HepG2 (cell line): Measurements from ENCODE around the gene SLC6A17.

Experiments
- CTCF ChIP-seq: sonication (generic); formaldehyde crosslinking; IDR thresholded peaks from 2 replicates; pipeline ENCODE4 v1.5.0; 2020; ENCODE audit warnings: mild to moderate bottlenecking, missing genetic modification reagents, moderate library complexity
- ERF ChIP-seq: IDR thresholded peaks from 2 replicates; pipeline ENCODE4 v1.6.1; 2018; ENCODE audit warnings: missing biosample characterization, missing genetic modification reagents
- GABPB1 ChIP-seq: IDR thresholded peaks from 2 replicates; pipeline ENCODE4 v1.6.1; 2016; ENCODE audit warnings: mild to moderate bottlenecking, missing genetic modification reagents, moderate library complexity, missing compliant biosample characterization
- JUN ChIP-seq: sonication (generic); formaldehyde crosslinking; IDR thresholded peaks from 2 replicates; pipeline ENCODE4 v1.4.0; 2020; ENCODE audit warnings: mild to moderate bottlenecking, missing genetic modification reagents
- NR3C1 ChIP-seq: sonication (generic); formaldehyde crosslinking; IDR thresholded peaks from 2 replicates; pipeline ENCODE4 v1.4.0; 2020; ENCODE audit warnings: missing genetic modification reagents
- ZNF274 ChIP-seq: sonication (generic); formaldehyde crosslinking; IDR thresholded peaks from 2 replicates; pipeline ENCODE4 v1.5.1; 2020; ENCODE audit warnings: mild to moderate bottlenecking, missing genetic modification reagents
- ZNF354B ChIP-seq: sonication (generic); formaldehyde crosslinking; IDR thresholded peaks from 2 replicates; pipeline ENCODE4 v1.8.0; 2022; ENCODE audit warnings: mild to moderate bottlenecking, missing genetic modification reagents
- ZNF792 ChIP-seq: IDR thresholded peaks from 2 replicates; pipeline ENCODE4 v1.6.1; 2016
- ZUFSP ChIP-seq: sonication (generic); formaldehyde crosslinking; IDR thresholded peaks from 2 replicates; pipeline ENCODE4 v1.9.0; 2021; ENCODE audit warnings: missing genetic modification reagents, mild to moderate bottlenecking, borderline replicate concordance
- ZXDC ChIP-seq: sonication (generic); formaldehyde crosslinking; IDR thresholded peaks from 2 replicates; pipeline ENCODE4 v1.5.0; 2020; ENCODE audit warnings: mild to moderate bottlenecking, missing genetic modification reagents

GRCh38 chr1:110172001-110172400 lies 21.7 kb downstream of the SLC6A17 start:
- TF ChIP-seq ZXDC (CRISPR knock-in tag) (no peak), ZNF274 (CRISPR knock-in tag) (no peak), ZNF354B (CRISPR knock-in tag) (no peak), ZNF792 (CRISPR knock-in tag) (no peak), CTCF (CRISPR knock-in tag) (no peak), NR3C1 (CRISPR knock-in tag) (no peak), ERF (no peak), JUN (CRISPR knock-in tag) (no peak), GABPB1 (no peak), ZUFSP (CRISPR knock-in tag) (no peak)
